ENCODE data around the gene RNF126.
"Not testable (repeated sequence)": the region's sequence is repeated elsewhere in the genome, so short reads cannot be mapped to it uniquely, and the experiment has no call there.

RNF126 gene

DNA sequence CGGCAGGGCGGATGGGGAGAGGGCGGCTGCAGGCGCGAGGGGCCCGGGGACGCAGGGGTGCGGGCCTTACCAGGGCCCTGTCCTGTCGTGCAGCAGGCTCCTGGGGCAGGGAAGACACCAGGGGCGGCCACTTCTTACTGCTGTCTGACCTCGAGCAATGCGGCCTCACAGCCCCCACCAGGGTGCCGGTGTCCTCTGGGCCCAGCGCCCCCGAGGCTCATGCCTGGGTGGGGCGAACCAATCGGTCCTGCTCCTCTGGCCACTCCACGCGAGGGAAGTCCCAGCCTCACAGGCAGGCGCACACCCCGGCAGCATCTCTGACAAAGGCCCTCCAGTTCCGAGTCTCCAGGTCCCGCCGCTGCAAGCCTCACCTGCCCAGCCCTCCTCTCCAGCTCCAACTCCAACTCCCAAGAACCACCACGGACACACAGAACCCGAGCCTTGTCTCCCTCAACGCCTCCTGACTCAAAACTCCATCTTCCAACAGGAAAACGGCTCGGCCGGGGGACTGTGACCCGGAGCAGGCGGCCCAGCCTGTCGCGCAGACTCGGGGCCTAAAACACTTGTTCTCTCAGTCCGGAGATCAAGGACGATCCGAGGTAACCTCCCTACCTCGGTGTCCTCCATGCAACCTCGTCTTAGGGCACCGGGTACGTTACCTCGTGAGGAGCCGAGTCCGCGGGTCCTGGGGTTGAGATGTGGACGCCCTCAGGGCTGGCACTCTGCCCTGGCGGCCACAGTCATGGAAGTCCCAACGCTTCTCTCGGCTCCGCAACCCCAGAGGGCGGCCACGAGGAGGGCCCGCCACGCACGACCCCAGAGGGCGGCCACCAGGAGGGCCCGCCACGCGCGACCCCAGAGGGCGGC lies 16.9 kb downstream of the RNF126 start:
- no peak for DNase-seq

DNA sequence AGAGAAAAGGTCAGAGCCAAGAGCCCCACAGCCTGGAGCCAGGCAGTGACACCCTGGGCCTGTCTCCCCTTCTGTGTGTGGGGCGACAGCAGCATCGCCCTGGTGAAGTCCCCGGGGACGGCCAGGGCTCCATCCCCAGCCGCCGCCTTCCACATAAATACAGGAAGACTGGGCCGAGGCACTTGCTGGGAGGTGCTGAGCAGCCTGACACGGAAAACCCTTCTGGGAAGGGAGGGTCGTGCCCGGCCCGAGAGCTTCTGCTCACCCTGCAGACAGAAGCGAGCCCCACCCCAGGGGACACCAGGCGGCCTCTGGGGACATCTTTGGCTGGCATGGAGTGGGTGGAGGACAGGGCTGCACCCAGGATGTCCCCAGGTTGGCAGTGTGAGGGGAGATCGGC lies 18.2 kb downstream of the RNF126 start:
- DNase-seq, result no peak

DNA sequence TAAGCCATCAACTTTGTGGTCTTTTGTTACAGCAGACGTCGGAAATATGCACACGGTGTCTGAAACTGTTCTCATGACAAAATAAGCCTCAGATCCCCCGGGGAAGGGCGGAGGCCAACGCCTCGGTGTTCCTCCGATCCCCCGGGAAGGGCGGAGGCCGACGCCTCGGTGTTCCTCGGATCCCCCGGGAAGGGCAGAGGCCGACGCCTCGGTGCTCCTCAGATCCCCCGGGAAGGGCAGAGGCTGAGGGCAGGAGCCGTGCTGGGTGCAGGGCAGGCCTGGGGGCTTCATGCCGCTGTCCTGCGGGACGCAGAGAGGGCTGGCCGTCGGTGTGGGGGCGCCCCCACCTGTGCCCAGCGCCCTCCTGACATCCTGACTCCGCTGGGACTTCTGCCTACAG lies 18.7 kb downstream of the RNF126 start:
- no peak for DNase-seq

DNA sequence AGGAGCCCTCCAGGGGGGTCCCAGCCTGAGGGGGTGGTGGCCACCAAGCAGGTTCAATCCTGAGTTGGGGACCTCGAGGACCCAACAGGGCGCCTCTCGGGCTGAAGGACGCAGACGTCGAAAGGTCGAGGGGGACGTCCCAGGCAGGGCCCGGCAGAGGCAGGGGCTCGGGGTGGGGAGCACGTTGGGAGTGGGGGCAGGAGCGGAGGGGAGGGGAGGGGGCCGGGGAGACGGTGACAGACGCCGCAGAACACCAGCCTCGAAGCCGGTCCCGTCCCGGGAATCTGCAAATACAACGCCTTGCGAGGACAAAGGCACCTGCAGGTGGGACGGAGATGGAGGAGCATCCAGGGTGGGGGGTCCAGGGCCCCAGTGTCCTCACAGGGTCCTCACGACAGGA lies 19.3 kb downstream of the RNF126 start:
- DNase-seq, result no peak

DNA sequence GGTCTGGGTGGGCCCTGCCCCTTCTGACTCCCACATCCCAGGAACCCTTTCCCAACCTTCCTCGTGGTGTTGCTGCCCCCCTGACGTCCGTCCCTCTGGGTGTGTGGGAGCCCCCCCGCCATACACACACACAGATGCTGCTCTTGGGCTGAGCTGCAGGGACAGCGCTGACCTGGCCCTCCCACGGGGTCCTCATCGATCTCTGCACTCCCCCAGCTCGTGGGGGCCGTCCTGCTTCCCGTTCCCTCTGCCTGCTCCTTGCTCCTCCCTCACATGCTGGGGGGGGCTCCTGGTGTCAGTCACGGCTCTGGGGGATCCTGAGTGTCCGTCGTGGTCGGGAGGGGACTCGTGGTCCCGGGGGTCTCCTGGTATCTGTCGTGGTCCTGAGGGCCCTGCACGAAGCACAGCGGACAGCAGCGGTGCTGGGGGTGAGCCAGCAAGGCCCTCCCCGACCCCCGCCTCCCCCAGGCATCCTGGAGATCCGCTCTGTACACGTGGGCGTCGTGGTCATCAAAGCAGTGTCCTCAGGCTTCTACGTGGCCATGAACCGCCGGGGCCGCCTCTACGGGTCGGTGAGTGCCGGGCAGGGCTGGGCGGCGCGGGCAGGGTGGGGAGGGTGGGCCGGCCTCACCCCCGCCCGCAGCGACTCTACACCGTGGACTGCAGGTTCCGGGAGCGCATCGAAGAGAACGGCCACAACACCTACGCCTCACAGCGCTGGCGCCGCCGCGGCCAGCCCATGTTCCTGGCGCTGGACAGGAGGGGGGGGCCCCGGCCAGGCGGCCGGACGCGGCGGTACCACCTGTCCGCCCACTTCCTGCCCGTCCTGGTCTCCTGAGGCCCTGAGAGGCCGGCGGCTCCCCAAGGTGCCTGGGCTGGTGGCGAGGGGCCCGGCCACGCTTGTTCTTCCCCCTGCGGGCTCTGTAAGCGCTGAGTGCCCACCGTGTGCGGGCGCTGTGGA lies 20.0 kb downstream of the RNF126 start:
- no peak for DNase-seq

DNA sequence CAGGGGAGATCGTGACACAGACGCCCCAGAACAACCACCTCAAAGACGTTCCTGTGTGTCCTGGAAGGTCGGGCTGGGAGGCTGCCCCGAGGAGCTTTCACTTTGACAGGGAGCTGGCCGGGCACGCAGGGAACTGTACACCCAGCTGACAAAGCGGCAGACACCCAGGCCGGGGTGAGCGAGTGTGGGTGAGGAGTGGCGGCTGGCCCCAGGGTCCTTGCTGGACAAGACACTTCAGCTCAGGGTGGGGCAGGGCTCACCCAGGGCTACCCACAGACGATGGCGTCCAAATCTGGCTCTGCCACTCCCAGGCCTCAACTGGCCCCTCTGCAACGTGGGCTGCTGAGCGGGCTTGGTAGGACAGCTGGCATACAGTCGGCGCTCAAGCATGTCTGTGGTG lies 21.3 kb downstream of the RNF126 start:
- DNase-seq, result no peak

DNA sequence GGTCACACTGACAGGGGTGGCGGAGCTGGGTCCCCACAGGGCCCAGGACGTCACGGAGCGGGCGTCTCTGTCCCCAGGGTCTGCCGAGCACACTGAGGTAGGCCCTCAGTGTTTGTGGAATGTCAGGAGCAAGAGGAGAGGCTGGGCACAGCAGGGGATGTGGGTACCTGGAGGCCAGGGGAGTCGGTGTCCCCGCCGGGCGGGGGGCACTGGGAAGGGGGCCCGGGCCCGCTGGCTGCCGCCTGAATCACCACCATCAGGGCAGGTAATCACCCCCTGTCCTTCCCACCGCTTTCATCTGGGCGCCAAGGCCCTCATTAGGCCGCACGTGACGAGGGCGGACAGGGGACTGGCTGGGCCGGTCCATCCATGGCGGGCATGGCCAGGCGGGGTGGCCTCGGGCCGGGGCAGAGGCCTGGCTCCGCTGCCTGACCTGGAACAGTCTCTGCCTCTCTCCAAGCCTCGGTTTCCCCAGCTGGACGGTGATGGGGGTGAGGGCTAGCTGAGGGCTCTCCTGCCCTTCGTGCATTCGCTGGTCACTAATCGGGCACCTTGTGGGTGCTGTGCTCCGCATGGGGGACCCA lies 22.3 kb downstream of the RNF126 start:
- no peak for DNase-seq

DNA sequence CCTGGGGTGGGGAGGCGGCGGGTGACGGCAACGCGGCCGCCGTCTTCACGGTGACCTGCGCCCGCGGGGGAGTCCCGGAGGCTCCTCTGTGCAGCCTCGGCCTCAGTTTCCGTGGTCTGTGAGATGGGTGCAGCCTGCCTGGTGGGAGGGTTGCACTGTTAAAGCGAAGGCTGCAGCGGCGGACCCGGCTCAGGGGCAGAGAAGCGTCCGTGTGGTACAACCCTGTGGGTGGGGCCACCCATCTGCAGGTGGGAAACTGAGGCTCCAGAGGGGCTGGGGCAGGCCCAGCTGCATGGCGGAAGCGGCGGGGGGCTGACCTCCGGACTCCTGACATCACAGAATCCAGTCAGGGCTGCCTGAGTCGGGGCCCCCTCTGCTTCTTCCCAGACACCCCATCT lies 22.9 kb downstream of the RNF126 start:
- no peak for DNase-seq

DNA sequence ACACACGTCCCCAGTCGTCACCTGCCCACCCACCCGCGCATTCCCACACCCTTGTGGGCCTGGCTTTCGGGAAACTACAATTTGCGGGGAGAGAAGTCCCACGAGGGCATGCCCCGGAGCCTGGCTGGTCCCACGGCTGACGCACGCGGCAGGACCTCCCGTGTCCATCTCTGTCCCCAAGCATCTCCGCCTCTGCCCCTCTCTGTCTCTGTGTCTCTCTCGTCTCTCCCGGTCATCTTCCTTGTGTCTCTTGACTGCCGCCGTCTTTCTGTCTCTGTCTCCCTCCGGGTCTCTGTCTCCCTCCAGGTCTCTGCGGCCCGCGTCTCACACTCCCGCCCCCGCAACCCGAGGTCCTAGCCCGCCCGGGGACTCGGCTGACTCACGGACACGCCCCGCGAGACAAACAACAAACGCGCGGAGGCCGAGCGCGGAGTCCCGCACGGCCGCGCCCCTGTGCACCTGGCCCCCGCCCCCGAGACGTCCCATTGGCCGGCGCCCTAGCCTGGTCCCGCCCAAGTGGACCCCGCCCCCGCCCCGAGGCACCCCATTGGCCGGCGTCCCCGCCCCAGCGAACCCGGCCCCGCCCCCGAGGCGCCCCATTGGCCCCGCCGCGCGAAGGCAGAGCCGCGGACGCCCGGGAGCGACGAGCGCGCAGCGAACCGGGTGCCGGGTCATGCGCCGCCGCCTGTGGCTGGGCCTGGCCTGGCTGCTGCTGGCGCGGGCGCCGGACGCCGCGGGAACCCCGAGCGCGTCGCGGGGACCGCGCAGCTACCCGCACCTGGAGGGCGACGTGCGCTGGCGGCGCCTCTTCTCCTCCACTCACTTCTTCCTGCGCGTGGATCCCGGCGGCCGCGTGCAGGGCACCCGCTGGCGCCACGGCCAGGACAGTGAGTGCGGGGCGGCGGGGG lies 23.5 kb downstream of the RNF126 start, which contains the start of gene FGF22:
TSS of gene FGF22 (plus strand) at position 627 of the 908 bp plus-strand sequence. CDS start at position 674, 47 bp downstream.
- DNase-seq, result peak; percentile 79

DNA sequence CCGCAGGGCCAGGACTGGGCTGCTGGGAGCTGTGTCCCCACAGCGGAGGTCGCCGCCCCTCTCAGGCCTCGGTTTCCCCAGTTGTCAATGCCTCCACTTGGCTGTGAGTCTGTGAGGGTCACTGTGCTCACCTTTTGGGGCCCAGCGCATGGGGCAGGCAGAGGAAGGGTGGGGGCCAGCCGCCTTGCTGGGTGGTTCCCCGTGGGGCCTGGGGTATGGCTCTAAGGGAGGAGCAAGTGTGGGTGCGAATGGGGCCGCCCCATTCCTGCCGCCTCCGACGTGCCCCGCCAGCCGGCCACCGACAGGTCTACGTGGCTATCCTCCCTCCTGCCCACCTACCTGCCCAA lies 24.1 kb downstream of the RNF126 start:
- no peak for DNase-seq

DNA sequence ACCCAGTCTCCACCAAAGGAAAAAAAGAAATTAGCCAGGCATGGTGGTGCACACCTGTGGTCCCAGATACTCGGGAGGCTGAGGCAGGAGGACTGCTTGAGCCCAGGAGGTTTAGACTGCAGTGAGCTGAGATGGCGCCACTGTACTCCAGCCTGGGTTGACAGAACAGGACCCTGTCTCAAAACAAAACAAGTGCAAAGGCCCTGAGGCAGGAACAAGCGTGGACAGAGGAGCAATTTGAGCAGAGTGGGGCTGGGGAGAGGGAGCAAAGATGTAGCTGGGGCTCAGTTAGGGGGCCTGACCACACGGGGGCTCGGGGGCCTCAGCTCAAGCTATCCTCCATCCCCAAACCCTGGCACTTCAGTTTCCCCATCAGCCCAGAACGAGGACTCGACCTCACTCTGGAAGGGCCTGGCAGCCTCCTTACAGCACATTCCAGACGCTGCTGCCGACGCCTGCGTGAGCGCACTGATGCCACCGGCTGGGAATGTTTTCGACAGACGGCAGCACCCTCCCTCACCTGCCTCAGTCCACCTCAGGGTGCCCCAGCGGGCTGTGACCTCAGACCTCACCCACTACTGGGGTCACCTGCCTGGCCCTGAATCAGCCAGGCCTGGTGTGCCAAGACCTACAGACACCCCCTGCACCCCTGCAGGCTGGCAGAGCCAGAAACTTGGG lies 27.9 kb downstream of the RNF126 start:
- no peak for DNase-seq

DNA sequence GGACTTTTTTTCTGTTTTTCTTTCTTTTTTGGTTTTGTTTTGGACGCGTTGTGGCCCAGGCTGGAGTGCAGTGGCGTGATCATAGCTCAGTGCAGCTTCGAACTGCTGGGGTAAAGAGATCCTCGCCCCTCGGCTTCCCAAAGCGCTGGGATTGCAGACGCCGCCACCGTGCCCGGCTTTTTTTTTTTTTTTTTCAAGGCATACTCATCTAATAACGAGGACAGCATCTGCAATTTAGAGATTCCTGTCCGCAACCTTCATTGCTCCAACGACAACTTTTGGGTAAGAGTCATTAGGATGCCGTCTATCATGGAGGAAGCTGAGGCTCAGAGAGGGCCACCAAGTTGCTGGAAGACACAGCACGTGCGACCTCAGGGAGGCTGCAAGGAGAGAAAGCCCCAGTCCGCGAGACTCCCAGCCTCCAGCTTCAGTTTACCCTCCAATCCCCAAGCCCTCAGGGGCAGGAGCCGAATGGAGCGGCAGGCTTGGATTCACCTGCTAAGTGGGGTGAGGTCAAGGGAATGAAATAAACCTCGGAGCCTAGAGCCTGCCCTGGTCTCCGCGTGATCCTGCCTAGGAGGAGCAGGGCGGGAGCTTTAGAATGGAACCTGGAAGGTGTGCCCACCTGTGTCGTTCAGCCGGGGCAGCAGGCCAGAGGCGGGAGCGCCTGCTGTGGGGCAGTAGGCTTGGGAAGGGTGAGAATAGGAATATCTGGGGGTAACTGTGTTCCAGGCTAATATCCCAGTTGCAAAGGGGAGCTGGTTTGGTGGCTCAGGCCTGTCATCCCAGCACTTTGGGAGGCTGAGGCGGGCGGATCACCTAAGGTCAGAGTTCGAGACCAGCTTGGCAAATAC lies 29.0 kb downstream of the RNF126 start:
- DNase-seq, result no peak

DNA sequence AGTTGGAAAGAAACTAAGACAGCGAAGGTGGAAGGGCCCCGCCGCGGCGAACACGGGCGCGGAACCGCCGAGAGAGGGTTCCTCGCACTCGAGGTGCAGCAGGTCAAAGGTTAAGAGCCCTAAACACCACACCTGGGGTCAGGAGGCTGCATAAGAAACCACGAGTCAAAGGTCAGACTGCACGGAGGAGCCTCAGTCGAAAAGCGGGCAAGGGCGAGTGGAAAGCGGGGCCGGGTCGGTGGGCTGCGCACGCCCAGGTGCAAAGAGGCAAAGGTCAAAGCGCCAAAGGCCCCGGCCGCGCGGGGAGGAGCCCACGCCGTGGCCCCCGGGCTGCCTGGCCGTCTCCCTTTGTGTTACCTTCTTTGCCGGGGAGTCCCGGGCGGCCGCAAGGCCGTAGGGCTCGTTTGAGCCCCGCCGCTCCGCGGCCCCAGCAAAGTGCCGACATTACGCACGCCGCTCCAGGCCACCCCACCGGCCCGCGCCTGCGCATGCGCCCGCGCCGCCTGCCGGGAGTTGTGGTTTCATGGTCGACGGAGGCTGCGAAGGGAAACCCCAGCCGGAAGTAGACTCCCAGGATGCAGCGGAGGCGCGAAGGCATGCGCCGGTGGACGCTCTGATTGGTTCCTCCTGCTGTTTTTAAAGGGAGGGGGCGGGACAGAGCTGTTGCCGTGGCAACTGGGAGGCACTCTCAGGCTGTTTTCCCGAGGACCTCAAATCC lies 29.8 kb downstream of the RNF126 start, which contains the start of gene POLRMT:
TSS of gene POLRMT (minus strand) at position 470 of the 718 bp plus-strand sequence. CDS start at position 445, 25 bp downstream.
- DNase-seq, result peak; percentile 97

DNA sequence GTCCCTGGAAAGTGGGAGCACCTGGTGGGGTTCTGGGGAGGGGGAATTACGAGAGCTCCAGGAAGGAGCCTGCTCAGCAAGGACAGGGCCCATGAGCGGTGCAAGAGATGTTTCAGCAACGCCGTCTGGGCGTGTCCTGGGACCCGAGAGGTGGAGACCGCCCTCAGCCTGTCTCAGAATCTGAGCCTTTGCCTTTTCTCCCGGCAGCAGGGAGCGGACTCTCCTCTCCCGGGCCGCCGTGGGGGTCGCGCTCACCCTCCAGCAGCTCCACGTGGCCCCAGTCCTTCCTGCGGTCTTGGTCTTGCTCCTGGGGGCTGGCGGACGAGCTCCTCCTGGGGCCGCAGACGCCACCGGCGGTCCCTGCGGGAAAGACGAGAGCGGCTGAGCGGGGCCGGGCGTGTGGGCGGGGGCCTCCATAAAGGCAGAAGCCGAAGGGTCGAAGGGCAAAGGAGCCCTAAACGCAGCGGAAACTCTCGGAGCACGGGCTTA lies 30.4 kb downstream of the RNF126 start:
- no peak for DNase-seq

DNA sequence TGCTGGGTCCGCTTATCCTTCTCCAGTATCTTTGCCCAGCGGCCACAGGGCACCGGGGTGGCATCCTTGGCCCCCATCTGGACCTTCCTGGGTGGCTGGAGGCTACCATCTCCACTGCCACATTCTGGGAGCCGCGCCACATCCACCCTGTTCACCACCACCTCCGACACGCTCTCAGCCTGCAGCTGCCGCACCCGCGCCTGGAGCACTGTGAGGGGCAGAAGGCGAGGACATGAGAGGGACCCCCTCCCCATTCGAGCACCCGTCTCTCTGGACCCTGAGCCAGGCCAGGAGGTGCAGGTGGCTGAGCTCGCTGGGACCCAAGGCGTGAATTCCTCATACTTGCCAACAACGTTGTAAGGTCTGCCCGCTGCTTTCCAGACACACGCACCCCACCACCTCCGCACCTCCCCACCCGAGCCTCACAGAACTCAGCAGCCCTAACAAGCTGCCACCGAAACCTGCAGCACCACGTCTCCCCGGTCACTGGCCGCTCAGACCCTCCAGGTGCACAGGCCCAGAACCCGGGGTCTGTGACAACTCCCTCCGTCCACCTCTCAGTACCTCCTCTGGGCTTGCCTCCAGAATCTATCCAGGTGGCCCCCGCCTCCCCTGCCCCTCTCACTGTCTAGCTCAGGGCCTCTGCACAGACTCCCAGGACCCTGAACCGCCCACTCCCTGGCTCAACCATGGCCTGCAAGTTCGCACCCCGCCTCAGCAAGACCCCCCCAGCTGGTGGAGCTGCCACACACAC lies 32.9 kb downstream of the RNF126 start:
- no peak for DNase-seq

DNA sequence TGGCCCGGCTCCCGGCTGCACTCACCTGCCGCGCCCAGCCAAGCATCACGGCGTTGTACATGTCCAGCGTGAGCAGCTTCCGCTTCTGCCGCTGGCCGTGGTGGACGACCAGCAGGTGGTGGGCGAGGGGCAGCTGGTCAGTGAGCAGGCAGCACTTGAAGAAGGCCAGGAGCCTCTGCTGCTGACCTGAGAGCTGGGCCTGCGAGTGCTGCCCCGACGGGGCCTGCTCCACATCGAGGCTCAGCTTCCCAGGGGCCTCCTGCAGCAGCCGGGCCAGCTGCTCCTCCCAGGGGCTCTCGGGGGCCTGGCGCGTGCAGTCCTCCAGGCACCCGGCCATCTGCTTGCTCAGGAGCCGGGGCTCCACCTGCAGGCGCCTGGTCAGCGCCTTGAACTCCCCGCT lies 33.5 kb downstream of the RNF126 start:
- not testable (repeated sequence) for DNase-seq

DNA sequence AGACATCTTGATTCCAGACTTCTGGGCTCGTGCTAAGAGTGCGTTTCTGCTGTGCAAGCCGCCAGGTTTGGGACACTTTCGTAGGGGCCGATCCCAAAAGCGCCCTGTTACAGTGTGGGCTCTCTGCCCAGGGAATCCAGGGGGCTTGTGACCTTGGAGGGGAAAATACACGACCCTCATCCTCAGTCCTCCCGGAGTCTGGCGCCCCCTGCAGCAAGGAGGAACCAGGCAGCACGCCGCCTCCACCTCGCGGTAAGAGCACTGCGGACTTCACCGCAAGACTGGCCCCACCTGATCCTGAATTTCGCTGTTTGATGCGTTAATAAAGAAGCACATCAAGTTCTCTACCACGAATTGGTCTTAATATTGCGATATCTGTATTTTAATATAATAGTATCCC lies 34.8 kb downstream of the RNF126 start:
- no peak for DNase-seq

DNA sequence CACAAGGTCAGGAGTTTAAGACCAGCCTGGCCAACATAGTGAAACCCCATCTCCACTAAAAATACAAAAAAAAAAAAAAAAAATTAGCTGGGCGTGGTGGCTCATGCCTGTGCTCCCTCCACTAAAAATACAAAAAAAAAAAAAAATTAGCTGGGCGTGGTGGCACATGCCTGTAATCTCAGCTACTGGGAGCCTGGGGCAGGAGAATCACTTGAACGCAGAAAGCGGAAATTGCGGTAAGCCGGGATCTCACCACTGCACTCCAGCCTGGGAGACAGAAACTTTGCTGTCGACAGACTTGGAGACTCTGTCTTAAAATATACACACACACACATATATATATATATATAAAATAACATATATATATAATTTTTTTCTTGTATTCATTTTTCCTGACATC lies 36.4 kb downstream of the RNF126 start:
- DNase-seq, result not testable (repeated sequence)

DNA sequence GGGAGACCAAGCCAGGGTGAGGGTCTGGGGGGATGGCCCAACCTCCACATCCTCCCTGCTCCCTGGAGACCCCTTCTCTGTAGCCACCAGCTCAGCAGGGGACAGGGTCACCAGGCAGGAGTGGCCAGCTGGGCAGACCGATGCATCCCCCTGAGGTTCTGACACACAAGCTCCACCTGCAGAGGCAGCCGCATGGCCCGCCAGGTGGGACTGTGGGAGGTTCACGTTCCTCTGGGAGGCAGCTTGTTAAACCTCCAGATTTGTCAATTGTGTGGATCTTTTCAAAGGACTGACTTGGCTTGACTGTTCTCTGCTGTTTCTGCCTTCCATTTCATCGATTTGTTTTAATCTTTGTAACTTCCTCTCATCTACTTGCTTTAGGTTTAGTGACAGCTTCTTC lies 37.8 kb downstream of the RNF126 start:
- no peak for DNase-seq

Measured in NCI-H1105 treated with DMSO at 0.1 percent for 48 hours (cell line).